NK-92 (cell line): ENCODE results near the gene PLK2.

Experiments
- DNase-seq: peaks from one replicate; lab custom pipeline; 2025; ENCODE audit not compliant: unreplicated experiment; lab: John Stamatoyannopoulos, UW

PLK2 gene

DNA sequence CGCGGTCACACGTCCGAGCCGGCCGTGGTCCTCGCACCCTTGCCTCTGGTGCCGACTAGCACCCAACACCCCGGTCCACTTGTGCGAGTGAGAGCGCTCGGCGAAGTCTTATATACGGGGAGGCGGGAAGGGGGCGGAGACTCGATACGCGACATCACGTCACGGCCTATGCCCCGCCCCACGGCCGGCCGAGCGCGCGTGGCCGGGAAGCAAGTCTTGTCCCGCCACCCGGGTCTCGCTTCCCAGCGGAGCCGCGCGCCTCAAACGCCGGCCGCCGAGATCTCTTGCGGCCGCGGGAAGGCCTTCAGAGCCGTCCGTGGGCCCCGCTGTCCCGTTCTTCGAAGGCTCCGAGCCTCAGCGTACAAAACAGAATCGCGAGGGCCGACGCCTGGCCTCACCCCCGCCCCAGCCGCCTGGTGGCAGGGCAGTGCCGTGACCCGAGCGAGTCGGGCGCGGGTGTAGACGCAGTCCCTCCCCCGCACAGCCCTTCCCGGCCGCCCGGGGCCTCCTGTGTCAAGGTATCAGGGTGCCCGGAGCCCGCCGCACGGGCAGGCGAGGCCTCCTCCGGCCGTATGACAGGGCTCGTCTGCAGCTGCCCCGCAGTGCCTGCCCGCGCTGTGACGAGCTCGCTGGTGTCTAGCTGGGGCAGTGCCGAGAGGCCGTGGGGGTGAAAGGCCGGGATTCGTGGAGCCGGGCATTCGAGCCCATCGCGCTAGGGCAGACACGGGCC is at the start of gene PLK2:
Gene PLK2, minus strand, starts transcription at position 85 of the 730 bp plus-strand sequence. CDS start 127 bp downstream, outside the sequence.
- no peak for DNase-seq

DNA sequence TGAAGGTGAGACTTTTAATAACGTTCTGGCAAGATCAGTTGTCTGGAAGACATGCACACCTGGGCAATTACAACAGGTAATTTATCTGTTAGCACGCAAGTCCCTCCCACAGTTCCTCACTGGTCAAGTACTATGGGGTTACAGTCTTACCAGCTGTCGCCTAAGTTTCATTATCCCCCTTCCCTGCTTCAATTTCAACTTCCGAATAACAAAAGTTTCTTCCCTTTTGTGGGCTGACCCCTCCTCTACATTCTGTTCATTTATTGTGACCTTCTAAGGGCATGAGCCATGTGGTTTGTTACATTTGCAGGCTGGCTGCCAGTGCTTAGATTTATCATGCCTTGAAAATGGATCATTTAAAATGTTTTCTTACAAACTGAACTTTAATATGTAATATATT is 47.8 kb upstream of the PLK2 start:
- no peak for DNase-seq

DNA sequence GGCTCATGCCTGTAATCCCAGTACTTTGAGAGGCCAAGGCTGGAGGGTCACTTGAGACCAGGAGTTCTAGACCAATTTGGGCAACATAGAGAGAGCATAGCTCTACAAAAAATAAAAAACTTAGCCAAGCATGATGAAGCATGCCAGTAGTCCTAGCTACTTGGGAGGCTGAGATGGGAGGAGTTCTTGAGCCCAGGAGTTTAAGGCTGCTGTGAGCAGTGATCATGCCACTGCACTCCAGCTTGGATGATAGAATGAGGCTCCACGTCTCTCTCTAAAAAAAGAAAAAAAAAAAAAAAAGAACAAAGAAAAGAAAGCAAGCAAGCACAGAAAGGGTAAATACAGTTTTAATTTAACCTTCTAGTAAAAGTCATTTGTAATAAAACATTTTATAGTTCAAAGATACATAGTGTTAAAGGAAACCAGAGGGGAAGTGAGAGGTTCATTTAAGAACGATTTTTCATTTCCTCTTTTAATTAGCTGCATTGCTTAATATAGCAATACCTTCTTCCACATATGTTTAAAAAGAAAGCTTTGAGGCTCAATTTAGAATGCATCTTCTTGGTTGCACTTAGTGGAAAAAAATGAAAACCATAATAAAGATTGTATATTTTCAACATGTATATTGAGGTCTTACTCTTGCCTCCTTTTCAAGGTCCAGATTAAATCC is 46.2 kb upstream of the PLK2 start:
- no peak for DNase-seq

GRCh38 chr5:58505502-58505901 is 45.6 kb upstream of the PLK2 start:
- no peak for DNase-seq

- DNase-seq: no peak
Measured at GRCh38 chr5:58504766-58505165, 44.9 kb upstream of the PLK2 start.

GRCh38 chr5:58503390-58504046 is 43.6 kb upstream of the PLK2 start:
- DNase-seq: no peak

DNA sequence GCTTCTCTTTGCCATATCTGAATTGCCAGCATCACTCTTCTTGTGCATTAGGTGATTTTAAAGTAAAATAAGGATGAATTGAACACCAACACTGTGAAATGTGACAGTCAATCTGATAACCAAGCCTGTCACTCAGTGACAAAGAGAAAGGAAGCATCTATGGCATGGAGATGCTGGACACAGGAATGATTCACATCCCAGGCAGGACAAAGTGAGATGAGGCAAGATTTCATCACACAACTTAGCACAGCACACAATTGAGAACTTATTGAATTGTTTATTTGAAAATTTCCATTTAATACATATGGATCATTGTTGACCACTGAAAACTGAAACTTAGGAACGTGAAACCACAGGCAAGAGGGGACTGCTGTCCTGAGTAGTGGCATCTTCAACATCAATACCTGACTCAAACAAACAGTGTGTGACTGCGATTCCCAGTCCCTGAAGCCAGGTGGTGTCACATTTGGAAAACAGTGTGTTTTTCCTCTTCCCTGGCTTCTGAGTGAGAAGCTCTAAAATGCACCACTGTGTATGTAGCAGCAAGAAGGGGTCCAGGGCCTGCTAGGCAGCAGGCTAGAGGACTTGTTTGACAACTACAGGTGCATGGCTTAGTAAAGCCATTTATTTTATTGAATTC is 42.0 kb upstream of the PLK2 start:
- DNase-seq: no peak

- DNase-seq: no peak
Measured at GRCh38 chr5:58499941-58500340, 40.1 kb upstream of the PLK2 start.

- DNase-seq: no peak
Measured at GRCh38 chr5:58499231-58499630, 39.3 kb upstream of the PLK2 start.

GRCh38 chr5:58498340-58498942 is 38.6 kb upstream of the PLK2 start:
- DNase-seq: no peak

- no peak for DNase-seq
Measured at GRCh38 chr5:58497921-58498320, 38.0 kb upstream of the PLK2 start.

DNA sequence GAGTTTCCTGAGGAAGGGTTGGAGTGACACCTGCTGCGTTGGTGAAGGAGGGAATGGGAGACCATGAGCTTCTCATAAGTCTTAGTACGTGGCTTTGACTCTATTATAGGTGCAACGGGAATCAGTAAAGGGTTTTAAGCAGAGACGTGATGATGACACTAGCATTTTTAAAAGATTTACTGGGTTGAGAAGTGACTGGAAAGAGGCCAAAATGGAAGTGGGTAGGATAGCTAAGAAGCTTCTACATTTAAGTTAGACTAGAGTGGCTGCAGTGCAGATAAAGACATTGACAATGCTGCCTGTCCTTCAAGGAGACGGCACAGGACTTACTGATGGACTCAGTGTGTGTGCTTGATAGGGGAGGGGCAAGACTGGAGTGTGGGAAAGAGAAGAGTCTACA is 37.5 kb upstream of the PLK2 start:
- DNase-seq: no peak

DNA sequence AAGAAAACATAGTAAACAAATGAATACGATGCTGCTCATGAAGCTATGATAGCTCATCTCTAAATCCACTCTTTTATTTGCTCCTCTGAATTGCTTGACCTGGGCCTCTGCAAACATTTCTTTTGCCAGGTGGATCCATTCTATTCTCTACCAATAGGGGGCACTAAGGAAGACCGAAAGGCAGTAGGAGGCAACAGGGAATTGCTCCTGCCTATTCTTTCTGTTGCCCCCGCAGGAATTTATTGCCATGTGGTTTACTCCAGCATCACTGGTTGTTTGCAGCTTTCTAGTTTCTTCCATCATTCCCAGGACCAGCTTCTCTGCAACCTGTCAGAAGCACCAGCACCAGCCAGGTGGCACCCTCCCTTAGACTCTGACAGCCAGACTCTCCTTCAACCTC is 36.6 kb upstream of the PLK2 start:
- no peak for DNase-seq

- no peak for DNase-seq
Measured at GRCh38 chr5:58493141-58493540, 33.3 kb upstream of the PLK2 start.

DNA sequence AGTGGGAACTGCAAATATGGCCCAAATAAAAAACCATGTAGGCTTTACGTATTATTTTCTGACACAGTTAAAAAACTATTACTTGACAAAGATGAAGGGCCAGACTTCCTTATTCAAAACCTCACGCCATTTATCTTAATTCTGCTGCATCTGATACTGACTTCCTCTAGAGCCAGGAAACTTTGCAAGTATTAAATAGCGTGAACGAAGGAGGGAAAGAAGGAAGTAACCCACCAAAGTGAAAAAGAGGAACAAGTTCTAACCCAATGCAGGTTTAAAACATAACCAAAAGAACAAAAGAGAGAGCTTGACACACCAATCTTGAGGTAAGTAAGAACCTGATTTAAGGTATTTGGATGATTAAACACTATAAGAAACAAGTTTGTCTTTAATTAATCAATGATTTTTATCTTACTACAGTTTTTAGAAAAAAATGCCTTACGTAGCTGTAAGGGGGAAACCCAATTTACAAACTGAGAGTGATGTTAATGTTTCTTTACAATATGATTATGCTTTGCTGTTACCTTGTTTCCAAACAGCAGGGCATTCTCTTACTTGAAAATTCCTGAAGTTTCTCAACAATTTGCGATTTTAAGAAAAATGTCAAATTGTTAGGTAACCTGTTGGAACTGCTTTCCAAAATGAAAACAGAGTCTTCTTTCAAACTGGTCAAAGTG is 31.5 kb upstream of the PLK2 start, which contains the start of gene GAPT:
Gene GAPT, plus strand, starts transcription at position 220 of the 677 bp plus-strand sequence. CDS start 3,102 bp downstream, outside the sequence.
- DNase-seq: no peak

DNA sequence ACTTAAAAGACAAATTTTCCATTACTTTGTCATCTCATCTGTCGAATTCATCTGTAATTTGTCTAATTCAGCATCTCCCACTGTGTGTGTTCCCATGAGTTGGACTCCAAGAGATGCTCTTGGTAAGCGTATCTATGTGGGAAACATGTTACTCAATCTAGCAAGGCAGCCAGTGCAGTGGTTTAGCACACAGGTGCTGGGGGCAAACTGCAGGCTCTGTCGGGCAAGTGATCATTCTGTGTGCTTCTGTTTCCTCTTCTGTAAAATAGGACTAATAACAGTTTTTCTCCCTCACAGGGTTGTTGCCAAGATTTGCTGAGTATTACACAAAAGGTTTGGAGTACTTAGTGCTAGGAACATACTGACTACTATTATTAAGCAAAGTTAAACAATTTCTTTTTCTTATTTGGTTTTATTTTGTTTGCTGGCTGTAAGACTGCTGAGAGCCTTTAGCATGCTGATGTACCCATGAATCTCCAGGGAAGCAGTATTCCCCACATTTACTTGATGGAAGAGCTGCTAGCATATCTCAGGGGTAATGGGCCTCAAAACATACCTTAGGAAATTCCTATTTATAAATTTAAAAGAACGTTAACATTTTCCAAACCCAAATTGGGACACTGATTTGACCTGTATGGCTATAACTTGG is 30.6 kb upstream of the PLK2 start:
- DNase-seq: no peak

- no peak for DNase-seq
Measured at GRCh38 chr5:58486290-58486689, 26.4 kb upstream of the PLK2 start.

DNA sequence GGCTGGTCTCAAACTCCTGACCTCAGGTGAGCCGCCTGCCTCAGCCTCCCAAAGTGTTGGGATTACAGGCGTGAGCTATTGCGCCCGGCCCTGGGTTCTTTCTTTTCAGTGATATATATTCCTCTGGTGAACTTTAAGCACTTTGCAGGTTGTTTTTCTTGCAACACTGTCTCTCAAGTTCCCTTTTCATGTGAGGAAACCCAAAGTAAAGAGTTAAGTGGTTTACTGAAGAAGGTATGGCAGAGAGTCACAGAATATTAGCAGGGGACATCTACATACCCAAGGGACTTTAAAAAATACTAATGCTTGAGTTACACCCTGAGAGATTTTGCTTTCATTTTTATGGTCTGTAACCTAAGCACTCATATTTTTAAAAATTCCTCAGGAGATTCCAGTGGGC is 24.6 kb upstream of the PLK2 start:
- DNase-seq: no peak

- DNase-seq: no peak
Measured at GRCh38 chr5:58482536-58482935, 22.6 kb upstream of the PLK2 start.

- DNase-seq: no peak
Measured at GRCh38 chr5:58481828-58482227, 21.9 kb upstream of the PLK2 start.
